SK-N-SH treated with all-trans-retinoic acid at 6 μM for 48 hours (cell line): ENCODE results near the gene ATP5F1A.
A peak's percentile ranks its signal among the peaks of the same experiment; 100 is the strongest.

Source experiments
- ATAC-seq: fragments of 200-7000 bp; cut with Tn5 transposase; 3 replicates; pipeline ENCODE4 v1.9.1; 2020; ENCODE audit warnings: mild to moderate bottlenecking, moderate library complexity
- ARNTL ChIP-seq: fragments of 450-650 bp; formaldehyde crosslinking; IDR thresholded peaks from 2 replicates; pipeline ENCODE4 v1.5.0; 2020; ENCODE audit warnings: low read depth, mild to moderate bottlenecking, moderate library complexity, borderline replicate concordance
- BACH2 ChIP-seq: fragments of 250-450 bp; sonication (Bioruptor Pico); IDR thresholded peaks from 2 replicates; pipeline ENCODE4 v1.9.0; 2021; ENCODE audit warnings: mild to moderate bottlenecking, borderline replicate concordance
- CSDC2 ChIP-seq: fragments of 250-450 bp; sonication (Bioruptor Pico); IDR thresholded peaks from 2 replicates; pipeline ENCODE4 v1.5.0; 2020; ENCODE audit warnings: mild to moderate bottlenecking, moderate library complexity
- ESRRG ChIP-seq: fragments of 250-450 bp; sonication (Bioruptor Pico); IDR thresholded peaks from 2 replicates; pipeline ENCODE4 v1.6.1; 2021; ENCODE audit warnings: mild to moderate bottlenecking
- GLIS3 ChIP-seq: fragments of 250-450 bp; sonication (Bioruptor Pico); IDR thresholded peaks from 2 replicates; pipeline ENCODE4 v1.5.0; 2020; ENCODE audit warnings: mild to moderate bottlenecking, moderate library complexity
- ISL1 ChIP-seq: fragments of 250-450 bp; sonication (Bioruptor Pico); IDR thresholded peaks from 2 replicates; pipeline ENCODE4 v2.1.2; 2022; ENCODE audit warnings: mild to moderate bottlenecking, moderate library complexity
- OSR1 ChIP-seq: fragments of 250-450 bp; sonication (Bioruptor Pico); IDR thresholded peaks from 2 replicates; pipeline ENCODE4 v1.8.0; 2022; ENCODE audit warnings: moderate library complexity, mild to moderate bottlenecking, inconsistent platforms
- PPARA ChIP-seq: fragments of 250-450 bp; sonication (Bioruptor Pico); IDR thresholded peaks from 2 replicates; pipeline ENCODE4 v1.5.0; 2020; ENCODE audit warnings: mild to moderate bottlenecking, borderline replicate concordance
- RARB ChIP-seq: fragments of 250-450 bp; sonication (Bioruptor Pico); IDR thresholded peaks from 2 replicates; pipeline ENCODE4 v1.8.0; 2021; ENCODE audit warnings: mild to moderate bottlenecking, moderate library complexity
- SNAI2 ChIP-seq: fragments of 250-450 bp; sonication (Bioruptor Pico); IDR thresholded peaks from 2 replicates; pipeline ENCODE4 v1.5.0; 2020; ENCODE audit warnings: mild to moderate bottlenecking, moderate library complexity
- TCF4 ChIP-seq: fragments of 250-450 bp; sonication (Bioruptor Pico); IDR thresholded peaks from 2 replicates; pipeline ENCODE4 v1.8.0; 2021; ENCODE audit warnings: mild to moderate bottlenecking, moderate library complexity, borderline replicate concordance
- TOX ChIP-seq: fragments of 250-450 bp; sonication (Bioruptor Pico); IDR thresholded peaks from 2 replicates; pipeline ENCODE4 v1.8.0; 2021; ENCODE audit warnings: mild to moderate bottlenecking, moderate library complexity, borderline replicate concordance
- ZC3H10 ChIP-seq: fragments of 250-450 bp; sonication (Bioruptor Pico); IDR thresholded peaks from 2 replicates; pipeline ENCODE4 v1.5.1; 2021; ENCODE audit warnings: mild to moderate bottlenecking, moderate library complexity
- ZFP3 ChIP-seq: fragments of 250-450 bp; sonication (Bioruptor Pico); IDR thresholded peaks from 2 replicates; pipeline ENCODE4 v1.5.0; 2020; ENCODE audit warnings: mild to moderate bottlenecking, moderate library complexity
- ZFP30 ChIP-seq: fragments of 450-650 bp; formaldehyde crosslinking; IDR thresholded peaks from 2 replicates; pipeline ENCODE4 v1.5.0; 2022; ENCODE audit warnings: mild to moderate bottlenecking, moderate library complexity
- ZNF565 ChIP-seq: fragments of 450-650 bp; formaldehyde crosslinking; conservative IDR thresholded peaks from 2 replicates; pipeline ENCODE4 v1.5.0; 2020; ENCODE audit warnings: low read depth, mild to moderate bottlenecking, moderate library complexity
- ZNF70 ChIP-seq: fragments of 450-650 bp; formaldehyde crosslinking; IDR thresholded peaks from 2 replicates; pipeline ENCODE4 v1.5.0; 2020; ENCODE audit warnings: mild to moderate bottlenecking, moderate library complexity
- ZNF8 ChIP-seq: fragments of 450-650 bp; formaldehyde crosslinking; IDR thresholded peaks from 2 replicates; pipeline ENCODE4 v1.5.0; 2020; ENCODE audit warnings: mild to moderate bottlenecking, moderate library complexity
- TF ChIP-seq, protein P1 (sequence below): fragments of 250-450 bp; sonication (Bioruptor Pico); IDR thresholded peaks from 2 replicates; pipeline ENCODE4 v1.8.0; 2020; ENCODE audit warnings: mild to moderate bottlenecking, moderate library complexity, borderline replicate concordance
- TF ChIP-seq, protein P2 (sequence below): fragments of 250-450 bp; sonication (Bioruptor Pico); IDR thresholded peaks from 2 replicates; pipeline ENCODE4 v1.8.0; 2021; ENCODE audit warnings: low read depth, mild to moderate bottlenecking, moderate library complexity, borderline replicate concordance
- TF ChIP-seq, protein P3 (sequence below): fragments of 250-450 bp; sonication (Bioruptor Pico); IDR thresholded peaks from 2 replicates; pipeline ENCODE4 v1.5.1; 2020; ENCODE audit warnings: low read depth, mild to moderate bottlenecking, moderate library complexity
- TF ChIP-seq, protein P4 (sequence below): fragments of 250-450 bp; sonication (Bioruptor Pico); IDR thresholded peaks from 2 replicates; pipeline ENCODE4 v1.5.0; 2020; ENCODE audit warnings: mild to moderate bottlenecking, moderate library complexity
- TF ChIP-seq, protein P5 (sequence below): fragments of 250-450 bp; sonication (Bioruptor Pico); IDR thresholded peaks from 2 replicates; pipeline ENCODE4 v1.5.1; 2021; ENCODE audit warnings: mild to moderate bottlenecking, moderate library complexity

The ATP5F1A gene

DNA sequence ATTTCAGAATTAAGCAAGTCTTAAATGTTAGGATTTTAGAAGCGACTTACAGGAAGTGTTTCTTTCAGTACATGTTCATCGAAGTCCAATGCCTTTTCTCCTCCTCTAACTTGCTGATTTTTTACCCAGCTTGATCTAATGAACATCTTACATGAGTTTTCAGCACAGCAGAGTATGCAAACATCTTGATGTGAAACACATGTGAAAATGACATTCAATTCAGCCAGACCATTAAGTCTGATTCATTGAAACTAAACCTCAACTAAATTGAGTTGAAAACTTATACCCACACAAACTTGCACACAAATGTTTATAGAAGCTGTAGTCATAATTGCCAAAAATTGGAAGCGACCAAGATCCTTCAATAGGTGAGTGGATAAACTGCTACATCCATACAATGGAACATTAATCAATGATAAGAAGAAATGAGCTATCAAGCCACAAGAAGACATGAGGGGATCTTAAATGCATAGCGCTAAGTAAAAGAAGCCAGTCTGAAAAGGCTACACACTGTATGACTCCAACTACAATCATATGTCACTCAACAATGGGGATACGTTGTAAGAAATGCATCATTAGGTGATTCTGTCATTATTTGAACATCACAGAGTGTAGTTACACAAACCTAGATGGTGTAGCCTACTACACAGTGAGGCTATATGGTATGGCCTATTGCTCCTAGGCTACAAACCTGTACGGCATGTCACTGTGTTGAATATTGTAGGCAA lies 44.6 kb downstream of the ATP5F1A start:
- peak; percentile 73 for ATAC-seq
- no peak for TF ChIP-seq TCF4 (CRISPR knock-in tag)
- no peak for TF ChIP-seq CSDC2 (CRISPR knock-in tag)
- TF ChIP-seq, protein P1, sequence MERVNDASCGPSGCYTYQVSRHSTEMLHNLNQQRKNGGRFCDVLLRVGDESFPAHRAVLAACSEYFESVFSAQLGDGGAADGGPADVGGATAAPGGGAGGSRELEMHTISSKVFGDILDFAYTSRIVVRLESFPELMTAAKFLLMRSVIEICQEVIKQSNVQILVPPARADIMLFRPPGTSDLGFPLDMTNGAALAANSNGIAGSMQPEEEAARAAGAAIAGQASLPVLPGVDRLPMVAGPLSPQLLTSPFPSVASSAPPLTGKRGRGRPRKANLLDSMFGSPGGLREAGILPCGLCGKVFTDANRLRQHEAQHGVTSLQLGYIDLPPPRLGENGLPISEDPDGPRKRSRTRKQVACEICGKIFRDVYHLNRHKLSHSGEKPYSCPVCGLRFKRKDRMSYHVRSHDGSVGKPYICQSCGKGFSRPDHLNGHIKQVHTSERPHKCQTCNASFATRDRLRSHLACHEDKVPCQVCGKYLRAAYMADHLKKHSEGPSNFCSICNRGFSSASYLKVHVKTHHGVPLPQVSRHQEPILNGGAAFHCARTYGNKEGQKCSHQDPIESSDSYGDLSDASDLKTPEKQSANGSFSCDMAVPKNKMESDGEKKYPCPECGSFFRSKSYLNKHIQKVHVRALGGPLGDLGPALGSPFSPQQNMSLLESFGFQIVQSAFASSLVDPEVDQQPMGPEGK: no peak
- TF ChIP-seq ARNTL (CRISPR knock-in tag): no peak
- TF ChIP-seq BACH2 (CRISPR knock-in tag): no peak
- no peak for TF ChIP-seq ZNF565 (CRISPR knock-in tag)
- no peak for TF ChIP-seq PPARA (CRISPR knock-in tag)
- no peak for TF ChIP-seq SNAI2
- no peak for TF ChIP-seq GLIS3 (CRISPR knock-in tag)
- no peak for TF ChIP-seq ESRRG (CRISPR knock-in tag)
- TF ChIP-seq TOX (CRISPR knock-in tag): no peak
- TF ChIP-seq ISL1 (CRISPR knock-in tag): no peak
- no peak for TF ChIP-seq OSR1
- no peak for TF ChIP-seq ZNF70 (CRISPR knock-in tag)

DNA sequence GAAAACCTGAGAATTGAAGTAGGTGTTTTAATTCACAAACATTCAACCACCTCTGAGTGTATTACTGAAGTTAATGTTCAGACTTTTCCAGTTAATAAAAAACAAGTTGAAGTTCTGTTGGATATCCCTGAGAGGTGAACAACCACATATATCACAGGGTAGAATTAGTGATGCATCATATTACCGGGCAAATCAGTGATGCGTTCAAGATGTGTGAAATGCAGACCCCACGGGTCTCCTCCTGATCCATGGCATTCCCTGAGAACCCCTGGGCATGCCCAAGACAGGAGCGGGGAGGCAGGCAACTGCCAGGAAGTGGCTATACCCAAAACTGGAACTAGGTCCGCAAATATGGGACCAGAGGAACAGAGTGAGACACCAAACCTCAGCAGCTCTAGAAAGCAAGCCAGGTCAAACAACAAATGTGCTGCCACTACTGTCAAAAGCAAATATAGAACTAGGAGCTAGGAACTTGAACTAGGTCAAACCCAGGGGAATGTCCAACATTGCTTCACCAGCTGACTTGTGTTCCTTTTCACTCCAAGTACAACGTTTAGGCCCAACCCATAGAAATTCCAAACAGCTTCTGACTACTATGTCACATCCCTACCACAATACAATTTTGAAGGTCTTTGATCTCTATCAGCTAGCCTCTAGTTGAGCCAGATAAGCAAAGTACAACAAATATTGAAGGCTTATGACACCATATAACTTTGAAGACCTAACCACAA lies 46.2 kb downstream of the ATP5F1A start:
- TF ChIP-seq, protein P2, sequence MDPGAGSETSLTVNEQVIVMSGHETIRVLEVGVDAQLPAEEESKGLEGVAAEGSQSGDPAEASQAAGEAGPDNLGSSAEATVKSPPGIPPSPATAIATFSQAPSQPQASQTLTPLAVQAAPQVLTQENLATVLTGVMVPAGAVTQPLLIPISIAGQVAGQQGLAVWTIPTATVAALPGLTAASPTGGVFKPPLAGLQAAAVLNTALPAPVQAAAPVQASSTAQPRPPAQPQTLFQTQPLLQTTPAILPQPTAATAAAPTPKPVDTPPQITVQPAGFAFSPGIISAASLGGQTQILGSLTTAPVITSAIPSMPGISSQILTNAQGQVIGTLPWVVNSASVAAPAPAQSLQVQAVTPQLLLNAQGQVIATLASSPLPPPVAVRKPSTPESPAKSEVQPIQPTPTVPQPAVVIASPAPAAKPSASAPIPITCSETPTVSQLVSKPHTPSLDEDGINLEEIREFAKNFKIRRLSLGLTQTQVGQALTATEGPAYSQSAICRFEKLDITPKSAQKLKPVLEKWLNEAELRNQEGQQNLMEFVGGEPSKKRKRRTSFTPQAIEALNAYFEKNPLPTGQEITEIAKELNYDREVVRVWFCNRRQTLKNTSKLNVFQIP (CRISPR knock-in tag): no peak
- no peak for TF ChIP-seq ARNTL (CRISPR knock-in tag)
- no peak for TF ChIP-seq ZNF565 (CRISPR knock-in tag)
- TF ChIP-seq TOX (CRISPR knock-in tag): no peak
- TF ChIP-seq, protein P1: no peak
- no peak for TF ChIP-seq BACH2 (CRISPR knock-in tag)
- no peak for TF ChIP-seq SNAI2
- no peak for TF ChIP-seq ZC3H10 (CRISPR knock-in tag)
- no peak for TF ChIP-seq GLIS3 (CRISPR knock-in tag)
- TF ChIP-seq ISL1 (CRISPR knock-in tag): no peak
- TF ChIP-seq, protein P3, sequence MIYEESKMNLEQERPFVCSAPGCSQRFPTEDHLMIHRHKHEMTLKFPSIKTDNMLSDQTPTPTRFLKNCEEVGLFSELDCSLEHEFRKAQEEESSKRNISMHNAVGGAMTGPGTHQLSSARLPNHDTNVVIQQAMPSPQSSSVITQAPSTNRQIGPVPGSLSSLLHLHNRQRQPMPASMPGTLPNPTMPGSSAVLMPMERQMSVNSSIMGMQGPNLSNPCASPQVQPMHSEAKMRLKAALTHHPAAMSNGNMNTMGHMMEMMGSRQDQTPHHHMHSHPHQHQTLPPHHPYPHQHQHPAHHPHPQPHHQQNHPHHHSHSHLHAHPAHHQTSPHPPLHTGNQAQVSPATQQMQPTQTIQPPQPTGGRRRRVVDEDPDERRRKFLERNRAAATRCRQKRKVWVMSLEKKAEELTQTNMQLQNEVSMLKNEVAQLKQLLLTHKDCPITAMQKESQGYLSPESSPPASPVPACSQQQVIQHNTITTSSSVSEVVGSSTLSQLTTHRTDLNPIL (CRISPR knock-in tag): no peak
- no peak for TF ChIP-seq OSR1
- TF ChIP-seq, protein P4, sequence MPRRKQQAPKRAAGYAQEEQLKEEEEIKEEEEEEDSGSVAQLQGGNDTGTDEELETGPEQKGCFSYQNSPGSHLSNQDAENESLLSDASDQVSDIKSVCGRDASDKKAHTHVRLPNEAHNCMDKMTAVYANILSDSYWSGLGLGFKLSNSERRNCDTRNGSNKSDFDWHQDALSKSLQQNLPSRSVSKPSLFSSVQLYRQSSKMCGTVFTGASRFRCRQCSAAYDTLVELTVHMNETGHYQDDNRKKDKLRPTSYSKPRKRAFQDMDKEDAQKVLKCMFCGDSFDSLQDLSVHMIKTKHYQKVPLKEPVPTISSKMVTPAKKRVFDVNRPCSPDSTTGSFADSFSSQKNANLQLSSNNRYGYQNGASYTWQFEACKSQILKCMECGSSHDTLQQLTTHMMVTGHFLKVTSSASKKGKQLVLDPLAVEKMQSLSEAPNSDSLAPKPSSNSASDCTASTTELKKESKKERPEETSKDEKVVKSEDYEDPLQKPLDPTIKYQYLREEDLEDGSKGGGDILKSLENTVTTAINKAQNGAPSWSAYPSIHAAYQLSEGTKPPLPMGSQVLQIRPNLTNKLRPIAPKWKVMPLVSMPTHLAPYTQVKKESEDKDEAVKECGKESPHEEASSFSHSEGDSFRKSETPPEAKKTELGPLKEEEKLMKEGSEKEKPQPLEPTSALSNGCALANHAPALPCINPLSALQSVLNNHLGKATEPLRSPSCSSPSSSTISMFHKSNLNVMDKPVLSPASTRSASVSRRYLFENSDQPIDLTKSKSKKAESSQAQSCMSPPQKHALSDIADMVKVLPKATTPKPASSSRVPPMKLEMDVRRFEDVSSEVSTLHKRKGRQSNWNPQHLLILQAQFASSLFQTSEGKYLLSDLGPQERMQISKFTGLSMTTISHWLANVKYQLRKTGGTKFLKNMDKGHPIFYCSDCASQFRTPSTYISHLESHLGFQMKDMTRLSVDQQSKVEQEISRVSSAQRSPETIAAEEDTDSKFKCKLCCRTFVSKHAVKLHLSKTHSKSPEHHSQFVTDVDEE (CRISPR knock-in tag): no peak
- TF ChIP-seq ZFP3 (CRISPR knock-in tag): no peak
- no peak for TF ChIP-seq RARB
- TF ChIP-seq ZFP30: no peak
- no peak for TF ChIP-seq PPARA (CRISPR knock-in tag)
- no peak for TF ChIP-seq ZNF70 (CRISPR knock-in tag)
- TF ChIP-seq, protein P5, sequence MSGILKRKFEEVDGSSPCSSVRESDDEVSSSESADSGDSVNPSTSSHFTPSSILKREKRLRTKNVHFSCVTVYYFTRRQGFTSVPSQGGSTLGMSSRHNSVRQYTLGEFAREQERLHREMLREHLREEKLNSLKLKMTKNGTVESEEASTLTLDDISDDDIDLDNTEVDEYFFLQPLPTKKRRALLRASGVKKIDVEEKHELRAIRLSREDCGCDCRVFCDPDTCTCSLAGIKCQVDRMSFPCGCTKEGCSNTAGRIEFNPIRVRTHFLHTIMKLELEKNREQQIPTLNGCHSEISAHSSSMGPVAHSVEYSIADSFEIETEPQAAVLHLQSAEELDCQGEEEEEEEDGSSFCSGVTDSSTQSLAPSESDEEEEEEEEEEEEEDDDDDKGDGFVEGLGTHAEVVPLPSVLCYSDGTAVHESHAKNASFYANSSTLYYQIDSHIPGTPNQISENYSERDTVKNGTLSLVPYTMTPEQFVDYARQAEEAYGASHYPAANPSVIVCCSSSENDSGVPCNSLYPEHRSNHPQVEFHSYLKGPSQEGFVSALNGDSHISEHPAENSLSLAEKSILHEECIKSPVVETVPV: no peak
- TF ChIP-seq ZNF8 (CRISPR knock-in tag): no peak
- ATAC-seq: no peak
